H1 (cell line): ENCODE results near the gene RHOBTB3. TPM values are rescaled to one million over a fixed set of nuclear protein-coding genes. Genes with fewer than 3 reads are reported as not detected.

ENCODE experiments used
- CTCF ChIA-PET: fragments of 300-600 bp; sonication (Branson Sonifier 250); formaldehyde crosslinking; loops from one replicate; lab custom pipeline; 2021; ENCODE audit not compliant: partially characterized antibody; lab: Charles Lee
- POLR2A ChIA-PET: fragments of 300-600 bp; sonication (Branson Sonifier 250); formaldehyde crosslinking; loops from one replicate; lab custom pipeline; 2021; ENCODE audit warnings: inconsistent platforms; ENCODE audit not compliant: partially characterized antibody; lab: Charles Lee
- DNase-seq, 2 experiments: peaks; one replicate each; pipeline versions ENCODE4 v3.0.0 to v3.0.0-alpha.2; 2010 to 2022; ENCODE audit warnings: low spot score in 2 of 2, low read depth in 1 of 2, mixed read lengths in 1 of 2
- FAIRE-seq: peaks from 2 replicates; lab custom pipeline; 2011; peaks lifted over from hg19 to GRCh38; lab: Jason Lieb, UNC
- H2AFZ ChIP-seq: 2 replicates; pipeline ENCODE4 v1.8.1; 2012; ENCODE audit warnings: low read length, inconsistent platforms
- H2AK5ac ChIP-seq: 2 replicates; pipeline ENCODE4 v1.6.1; 2013; ENCODE audit warnings: low read depth, low read length
- H2BK120ac ChIP-seq: replicated peaks from 2 replicates; pipeline ENCODE3; 2013; ENCODE audit warnings: low read depth, low read length, inconsistent platforms
- H2BK12ac ChIP-seq: 2 replicates; pipeline ENCODE4 v1.6.1; 2013; ENCODE audit warnings: low read depth, low read length
- H2BK15ac ChIP-seq: 2 replicates; pipeline ENCODE4 v1.6.1; 2013; ENCODE audit warnings: low read length
- H2BK20ac ChIP-seq: 2 replicates; pipeline ENCODE4 v1.6.1; 2013; ENCODE audit warnings: low read length
- H2BK5ac ChIP-seq: 2 replicates; pipeline ENCODE4 v1.6.1; 2013; ENCODE audit warnings: low read depth, low read length
- H3K14ac ChIP-seq: 2 replicates; pipeline ENCODE4 v1.6.1; 2013; ENCODE audit warnings: inconsistent platforms; ENCODE audit not compliant: insufficient read length
- H3K18ac ChIP-seq: 2 replicates; pipeline ENCODE4 v1.6.1; 2013; ENCODE audit warnings: low read length; ENCODE audit errors: extremely low read depth
- H3K23ac ChIP-seq: 2 replicates; pipeline ENCODE4 v1.6.1; 2013; ENCODE audit warnings: inconsistent platforms; ENCODE audit not compliant: insufficient read length
- H3K23me2 ChIP-seq: 2 replicates; pipeline ENCODE4 v1.6.1; 2013; ENCODE audit warnings: low read depth, low read length
- H3K27ac ChIP-seq: 2 replicates; pipeline ENCODE4 v1.6.1; 2011; ENCODE audit warnings: low read depth, low read length, inconsistent platforms
- H3K27me3 ChIP-seq, 4 experiments: replicated peaks in 1 of 4; 1 replicate in 1 of 4; 2 replicates in 3 of 4; pipeline versions ENCODE4 v1.6.1 to v1.8.1; 2011 to 2013; ENCODE audit warnings: low read length in 3 of 4, mild to moderate bottlenecking in 3 of 4, inconsistent platforms in 2 of 4, mixed read lengths in 2 of 4, moderate library complexity in 1 of 4; ENCODE audit not compliant: control insufficient read depth in 3 of 4, insufficient read depth in 3 of 4; ENCODE audit errors: extremely low read depth in 1 of 4
- H3K36me3 ChIP-seq, 4 experiments: 2 replicates each; pipeline versions ENCODE4 v1.6.1 to v1.8.1; 2011 to 2013; ENCODE audit warnings: mild to moderate bottlenecking in 4 of 4, low read length in 3 of 4, moderate library complexity in 2 of 4, control low read depth in 1 of 4, inconsistent platforms in 1 of 4; ENCODE audit not compliant: insufficient read depth in 4 of 4, control insufficient read depth in 2 of 4
- H3K4ac ChIP-seq: replicated peaks from 2 replicates; pipeline ENCODE3; 2013; ENCODE audit warnings: low read length, low read depth, mixed read lengths, inconsistent platforms; ENCODE audit not compliant: insufficient read length
- H3K4me1 ChIP-seq, 4 experiments: replicated peaks in 1 of 4; 1 replicate in 1 of 4; 2 replicates in 3 of 4; pipeline versions ENCODE4 v1.6.1 to v1.8.1; 2011 to 2013; ENCODE audit warnings: low read length in 3 of 4, inconsistent platforms in 2 of 4, mixed read lengths in 1 of 4; ENCODE audit not compliant: insufficient read depth in 4 of 4, control insufficient read depth in 3 of 4
- H3K4me2 ChIP-seq, 2 experiments: 2 replicates each; pipeline versions ENCODE4 v1.6.1 to v1.8.1; 2011 to 2013; ENCODE audit warnings: low read depth in 2 of 2, low read length in 2 of 2, control low read depth in 1 of 2, inconsistent platforms in 1 of 2, mild to moderate bottlenecking in 1 of 2; ENCODE audit not compliant: insufficient read depth in 1 of 2
- H3K4me3 ChIP-seq, 4 experiments: fragments of 200-600, 300-600 bp in 1 of 4; sonication (generic), shearing (Covaris generic), sonication (Bioruptor Twin) in 1 of 4; 2 replicates each; pipeline versions ENCODE4 v1.5.1 to v1.8.1; 2011 to 2016; ENCODE audit warnings: low read length in 4 of 4, low read depth in 3 of 4, control low read depth in 2 of 4, inconsistent platforms in 2 of 4, mild to moderate bottlenecking in 2 of 4, mixed read lengths in 1 of 4, moderate library complexity in 1 of 4; ENCODE audit not compliant: insufficient read depth in 2 of 4; ENCODE audit errors: extremely low read depth in 1 of 4
- H3K56ac ChIP-seq: replicated peaks from 2 replicates; pipeline ENCODE3; 2013; ENCODE audit warnings: low read depth, mild to moderate bottlenecking, mixed read lengths, low read length, inconsistent platforms; ENCODE audit not compliant: insufficient read length
- H3K79me1 ChIP-seq: 2 replicates; pipeline ENCODE4 v1.6.1; 2013; ENCODE audit warnings: low read depth, low read length, control low read depth
- H3K79me2 ChIP-seq, 2 experiments: 2 replicates each; pipeline versions ENCODE4 v1.6.1 to v1.8.1; 2012 to 2013; ENCODE audit warnings: low read length in 2 of 2, mild to moderate bottlenecking in 2 of 2, inconsistent platforms in 1 of 2; ENCODE audit not compliant: insufficient read depth in 2 of 2, control insufficient read depth in 1 of 2
- H3K9ac ChIP-seq, 4 experiments: replicated peaks in 1 of 4; 1 replicate in 1 of 4; 2 replicates in 3 of 4; pipeline versions ENCODE4 v1.6.1 to v1.8.1; 2011 to 2013; ENCODE audit warnings: low read depth in 3 of 4, low read length in 3 of 4, control low read depth in 2 of 4, mild to moderate bottlenecking in 2 of 4, moderate library complexity in 2 of 4, inconsistent platforms in 1 of 4; ENCODE audit errors: extremely low read depth in 1 of 4
- H3K9me3 ChIP-seq, 2 experiments: 2 replicates each; pipeline versions ENCODE4 v1.6.1 to v1.8.1; 2012 to 2013; ENCODE audit warnings: mild to moderate bottlenecking in 2 of 2, moderate library complexity in 2 of 2, control low read depth in 1 of 2, inconsistent platforms in 1 of 2, low read depth in 1 of 2, low read length in 1 of 2, mixed read lengths in 1 of 2; ENCODE audit not compliant: insufficient read depth in 2 of 2
- H4K20me1 ChIP-seq, 2 experiments: replicated peaks in 1 of 2; 2 replicates each; pipeline versions ENCODE3 to v1.8.1; 2011 to 2013; ENCODE audit warnings: inconsistent platforms in 2 of 2, low read length in 2 of 2, mild to moderate bottlenecking in 1 of 2; ENCODE audit not compliant: insufficient read depth in 2 of 2, control insufficient read depth in 1 of 2
- H4K5ac ChIP-seq: 2 replicates; pipeline ENCODE4 v1.6.1; 2013; ENCODE audit warnings: low read length, low read depth, mixed read lengths, inconsistent platforms; ENCODE audit not compliant: insufficient read length
- H4K8ac ChIP-seq: 2 replicates; pipeline ENCODE4 v1.8.0; 2013; ENCODE audit warnings: mild to moderate bottlenecking, moderate library complexity, low read length, inconsistent platforms; ENCODE audit not compliant: insufficient read depth; ENCODE audit errors: extremely low read depth
- H4K91ac ChIP-seq: replicated peaks from 2 replicates; pipeline ENCODE3; 2013; ENCODE audit warnings: low read length, mixed read lengths, inconsistent platforms; ENCODE audit not compliant: insufficient read length
- ASH2L ChIP-seq: fragments of 200-600, 300-600 bp; sonication (generic); IDR thresholded peaks from one replicate; pipeline ENCODE4 v1.7.1; 2017; ENCODE audit warnings: low read length
- ATF2 ChIP-seq: IDR thresholded peaks from 2 replicates; pipeline ENCODE4 v1.6.1; 2012; ENCODE audit warnings: low read length, inconsistent platforms
- BACH1 ChIP-seq: IDR thresholded peaks from 2 replicates; pipeline ENCODE4 v1.6.1; 2012; ENCODE audit warnings: low read length, improper control_type of control experiment
- BRCA1 ChIP-seq: IDR thresholded peaks from 2 replicates; pipeline ENCODE4 v1.6.1; 2012; ENCODE audit warnings: low read depth, low read length, improper control_type of control experiment
- CEBPB ChIP-seq: IDR thresholded peaks from 2 replicates; pipeline ENCODE4 v1.6.1; 2012; ENCODE audit warnings: low read depth, low read length
- CREB1 ChIP-seq: IDR thresholded peaks from 2 replicates; pipeline ENCODE4 v1.6.1; 2012; ENCODE audit warnings: inconsistent platforms
- HDAC2 ChIP-seq, 2 experiments: fragments of 300-600 bp in 1 of 2; sonication (generic) in 1 of 2; IDR thresholded peaks; 2 replicates each; pipeline ENCODE4 v1.6.1; 2011 to 2012; ENCODE audit warnings: low read depth in 2 of 2, low read length in 2 of 2, mild to moderate bottlenecking in 2 of 2, moderate library complexity in 2 of 2, borderline replicate concordance in 1 of 2, inconsistent platforms in 1 of 2
- KDM4A ChIP-seq: IDR thresholded peaks from one replicate; pipeline ENCODE4 v1.7.1; 2012; ENCODE audit warnings: low read depth, mild to moderate bottlenecking, moderate library complexity, low read length, inconsistent platforms; ENCODE audit not compliant: severe bottlenecking
- KDM5A ChIP-seq: fragments of 200-600 bp; IDR thresholded peaks from 2 replicates; pipeline ENCODE4 v1.7.1; 2012; ENCODE audit warnings: mild to moderate bottlenecking, low read length, inconsistent platforms, mixed read lengths
- RBBP5 ChIP-seq: IDR thresholded peaks from 2 replicates; pipeline ENCODE4 v1.7.1; 2012; ENCODE audit warnings: low read depth, mild to moderate bottlenecking, inconsistent platforms, low read length, moderate library complexity, borderline replicate concordance
- RNF2 ChIP-seq: fragments of 200-900, 300-1000 bp; sonication (generic); IDR thresholded peaks from 2 replicates; pipeline ENCODE4 v1.7.1; 2016; ENCODE audit warnings: borderline replicate concordance, low read depth, mild to moderate bottlenecking, antibody characterized with exemption, low read length; ENCODE audit not compliant: poor library complexity, severe bottlenecking; ENCODE audit errors: missing control alignments
- SUZ12 ChIP-seq: fragments of 200-600 bp; sonication (generic); IDR thresholded peaks from 2 replicates; pipeline ENCODE4 v1.6.1; 2012; ENCODE audit warnings: mild to moderate bottlenecking, inconsistent platforms, low read length, moderate library complexity, mixed read lengths
- TAF7 ChIP-seq: optimal IDR thresholded peaks from 2 replicates; pipeline ENCODE3; 2011; ENCODE audit warnings: low read depth, mild to moderate bottlenecking, inconsistent platforms, low read length, moderate library complexity, borderline replicate concordance
- WGBS, 2 experiments: shearing (Covaris generic) in 1 of 2; methylation state at CpG; one replicate each; pipeline versions ENCODE4 v1.1.6 to v1.1.7; 2013 to 2015; ENCODE audit warnings: low lambda C conversion rate in 2 of 2, mixed read lengths in 2 of 2, inconsistent platforms in 1 of 2, low coverage in 1 of 2, missing lambda C conversion rate in 1 of 2; ENCODE audit not compliant: insufficient replicate concordance in 2 of 2, insufficient coverage in 1 of 2, insufficient read length in 1 of 2; ENCODE audit errors: extremely low coverage in 1 of 2, missing lambda C conversion rate in 1 of 2; 5-methylcytosine and 5-hydroxymethylcytosine counted together
- polyA plus RNA-seq, 7 experiments: library from polyadenylated mRNA; depleted of rRNA in 3 of 7; stranded (reverse) in 5 of 7; unstranded in 2 of 7; fragments of >200 nt in 5 of 7; fragments of 200-250 nt in 2 of 7; gene quantifications; 1 replicate in 5 of 7; 2 replicates in 1 of 7; 4 replicates in 1 of 7; pipeline versions ENCODE4 v1.2.1 to v1.2.3, GENCODE V29; 2011 to 2013; ENCODE audit warnings: missing spikeins in 2 of 7, mixed read lengths in 2 of 7
- total RNA-seq: library from RNA; stranded (reverse); fragmentation: NEBNext Ultra II Directional; extraction: Animal tissue kit (Norgen Biotek cat#: 25700); gene quantifications from 2 replicates; pipeline ENCODE4 v1.2.1, GENCODE V29; 2021

RHOBTB3 gene
- total and polyA plus RNA-seq, 2 of the 8 experiments (the other 6 are each of a cell fraction or from before 2014, with no cell fraction given), result 8.2 to 17.5 TPM

DNA sequence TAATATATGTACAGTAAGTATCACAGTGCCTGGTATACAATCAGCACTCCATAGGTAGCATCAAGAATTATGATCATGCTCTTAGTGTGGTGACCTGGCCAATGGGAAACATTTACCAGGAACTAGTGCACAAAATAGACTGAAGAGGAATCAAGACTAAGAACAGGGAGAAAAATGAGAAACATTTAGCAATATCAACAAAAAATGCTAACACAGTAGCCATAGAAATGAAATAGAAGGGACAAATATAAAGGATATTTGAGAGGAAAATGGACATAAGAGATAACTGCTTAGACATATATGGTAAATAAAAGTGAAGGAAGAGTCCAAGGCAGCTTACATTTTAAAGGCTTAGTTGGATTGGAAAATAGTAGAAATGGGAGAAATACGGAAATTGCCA is 31.8 kb upstream of the RHOBTB3 start:
- Histone ChIP-seq H3K27ac (no peak overlapping the region), H3K79me2 (no peaks in the 10 kb centered on the region), H3K4me1 (no peaks in the 10 kb centered on the region), H4K5ac (no peak overlapping the region), H3K4ac (no peak overlapping the region), H3K23ac (no peak overlapping the region), H2BK20ac (no peak overlapping the region), H2AFZ (no peak overlapping the region), H3K9me3 (no peaks in the 10 kb centered on the region), H3K18ac (no peak overlapping the region), H2BK15ac (no peak overlapping the region), H4K8ac (no peak overlapping the region), H2AK5ac (no peak overlapping the region), H3K27me3 (no peaks in the 10 kb centered on the region; a peak in 1 of 7 replicates), H3K9ac (no peak overlapping the region), H2BK5ac (no peak overlapping the region), H4K20me1 (no peaks in the 10 kb centered on the region), H3K36me3 (no peaks in the 10 kb centered on the region), H2BK120ac (no peak overlapping the region), H3K4me3 (no peak overlapping the region), H2BK12ac (no peak overlapping the region), H3K14ac (no peak overlapping the region), H3K79me1 (no peaks in the 10 kb centered on the region), H3K56ac (no peak overlapping the region), H3K4me2 (no peak overlapping the region), H3K23me2 (no peaks in the 10 kb centered on the region), H4K91ac (no peak overlapping the region)
- FAIRE-seq (no peak), DNase-seq (no peak)
- ChIA-PET CTCF (no interaction called here), POLR2A (no interaction called here)
- WGBS, 2 experiments, result 78 to 100% methylated on average over 1 of the region's 1 CpG
- no peak for TF ChIP-seq KDM4A
- TF ChIP-seq TAF7, result no peak
- TF ChIP-seq ASH2L, result no peak
- no peak for TF ChIP-seq RBBP5
- TF ChIP-seq BRCA1, result no peak
- TF ChIP-seq KDM5A, result no peak
- TF ChIP-seq HDAC2 (IDR thresholded peaks at IDR 0.05; ENCODE audit: borderline replicate concordance in 1 of 2, low read depth in 2 of 2, low read length in 2 of 2), result no peak
- no peak for TF ChIP-seq BACH1
- no peak for TF ChIP-seq CREB1
- TF ChIP-seq CEBPB, result no peak
- no peak for TF ChIP-seq ATF2
- no peak for TF ChIP-seq RNF2
- TF ChIP-seq SUZ12, result no peak
